Naive thymus-derived CD4-positive, alpha-beta T cell (primary cell): ENCODE data around the gene RRP1B. TPM values are rescaled to one million over a fixed set of nuclear protein-coding genes. Genes with fewer than 3 reads are reported as not detected.
"Not testable (repeated sequence)": the region's sequence is repeated elsewhere in the genome, so short reads cannot be mapped to it uniquely, and the experiment has no call there.

ENCODE experiments used
- ATAC-seq: fragments of 150-1000 bp; cut with Tn5 transposase; 2 replicates; pipeline ENCODE4 v1.10.0; 2021; ENCODE audit warnings: mild to moderate bottlenecking, moderate library complexity
- CTCF ChIA-PET: fragments of 350-600 bp; sonication (Branson Sonifier 250); formaldehyde crosslinking; loops from one replicate; lab custom pipeline; 2021; ENCODE audit warnings: antibody characterized with exemption; lab: Charles Lee
- POLR2A ChIA-PET: fragments of 350-600 bp; sonication (Branson Sonifier 250); formaldehyde crosslinking; loops from one replicate; lab custom pipeline; 2021; ENCODE audit warnings: antibody characterized with exemption, inconsistent platforms; lab: Charles Lee
- DNase-seq, 9 donors: peaks; one replicate each; pipeline versions ENCODE4 v3.0.0 to v3.0.0-alpha.2; 2020 to 2022; ENCODE audit warnings: mixed read lengths in 1 of 9
- H3K27ac ChIP-seq: one replicate; pipeline ENCODE4 v1.7.0; 2013; ENCODE audit warnings: mild to moderate bottlenecking, low read depth, low read length, moderate library complexity
- H3K27me3 ChIP-seq, 2 donors: one replicate each; pipeline ENCODE4 v1.7.0; 2013; ENCODE audit warnings: low read length in 2 of 2, mild to moderate bottlenecking in 2 of 2, moderate library complexity in 2 of 2; ENCODE audit not compliant: control insufficient read depth in 2 of 2, insufficient read depth in 2 of 2
- H3K36me3 ChIP-seq, 3 experiments: 1 replicate in 2 of 3; 2 replicates in 1 of 3; pipeline ENCODE4 v1.7.0; 2013; ENCODE audit warnings: low read length in 3 of 3, mild to moderate bottlenecking in 3 of 3, moderate library complexity in 1 of 3; ENCODE audit not compliant: insufficient read depth in 3 of 3, control insufficient read depth in 2 of 3
- H3K4me1 ChIP-seq, 2 donors: one replicate each; pipeline ENCODE4 v1.7.0; 2013; ENCODE audit warnings: low read length in 2 of 2, mild to moderate bottlenecking in 2 of 2, moderate library complexity in 1 of 2; ENCODE audit not compliant: control insufficient read depth in 2 of 2, insufficient read depth in 2 of 2
- H3K4me3 ChIP-seq: 2 replicates; pipeline ENCODE4 v1.7.0; 2013; ENCODE audit warnings: mild to moderate bottlenecking, low read length
- H3K9me3 ChIP-seq, 3 experiments: 1 replicate in 2 of 3; 2 replicates in 1 of 3; pipeline ENCODE4 v1.7.0; 2013; ENCODE audit warnings: low read length in 3 of 3; ENCODE audit not compliant: control insufficient read depth in 2 of 3
- H3K27ac Mint-ChIP-seq, 9 donors: one replicate each; pipeline ENCODE4 v1.8.0; 2020 to 2022; ENCODE audit warnings: mixed read lengths in 9 of 9, mild to moderate bottlenecking in 8 of 9, moderate library complexity in 5 of 9, inconsistent platforms in 2 of 9
- H3K27me3 Mint-ChIP-seq, 5 donors: one replicate each; pipeline ENCODE4 v1.8.0; 2021 to 2022; ENCODE audit warnings: mixed read lengths in 5 of 5, mild to moderate bottlenecking in 1 of 5
- H3K36me3 Mint-ChIP-seq, 5 donors: one replicate each; pipeline ENCODE4 v1.8.0; 2020 to 2022; ENCODE audit warnings: mixed read lengths in 5 of 5, mild to moderate bottlenecking in 3 of 5, inconsistent platforms in 1 of 5
- H3K4me1 Mint-ChIP-seq, 7 donors: one replicate each; pipeline ENCODE4 v1.8.0; 2020 to 2022; ENCODE audit warnings: mixed read lengths in 7 of 7, mild to moderate bottlenecking in 3 of 7, inconsistent platforms in 1 of 7
- H3K4me3 Mint-ChIP-seq, 10 donors: one replicate each; pipeline ENCODE4 v1.8.0; 2020 to 2022; ENCODE audit warnings: mild to moderate bottlenecking in 10 of 10, mixed read lengths in 10 of 10, moderate library complexity in 6 of 10, inconsistent platforms in 2 of 10
- H3K9me3 Mint-ChIP-seq, 11 donors: one replicate each; pipeline ENCODE4 v1.8.0; 2020 to 2022; ENCODE audit warnings: mixed read lengths in 11 of 11, mild to moderate bottlenecking in 4 of 11, inconsistent platforms in 1 of 11, moderate library complexity in 1 of 11
- intact Hi-C, 2 donors: fragments of 100-400 bp; cut with micrococcal nuclease; formaldehyde crosslinking; loops; one replicate each; pipeline ENCODE4 v1.15.1; 2023
- polyA plus RNA-seq, 2 donors: library from polyadenylated mRNA; unstranded; fragments of 300-500 nt; fragmentation: Illumina TruSeq; gene quantifications; one replicate each; pipeline ENCODE4 v1.2.3, GENCODE V29; 2021
- total RNA-seq, 6 experiments: library from RNA in 5 of 6; stranded (reverse) in 5 of 6; gene quantifications; 1 replicate in 5 of 6; 2 replicates in 1 of 6; pipeline ENCODE4 v1.2.3 and lab custom pipeline; 2021 to 2026

The RRP1B gene
- total and polyA plus RNA-seq, 7 experiments from 2014 or later, result 23.9 to 49.3 (median 39.6) TPM

- CTCF ChIA-PET, result no interaction called here
- Histone ChIP-seq H3K4me3 (no peak overlapping the region), H3K4me1 (no peaks in the 10 kb centered on the region), H3K36me3 (peaks cover 22 to 78% (median 29%) of the 10 kb centered on the region in 3 experiments), H3K9me3 (no peaks in the 10 kb centered on the region), H3K27ac (no peak overlapping the region), H3K27me3 (no peaks in the 10 kb centered on the region)
- Mint-ChIP-seq H3K36me3 (peaks cover 24 to 54% (median 28%) of the 10 kb centered on the region in 5 donors), H3K9me3 (peaks cover 0 to 1% (median 0%) of the 10 kb centered on the region in 11 donors), H3K27me3 (no peaks in the 10 kb centered on the region), H3K4me3 (no peak overlapping the region), H3K27ac (no peak overlapping the region), H3K4me1 (peaks cover 2 to 23% (median 11%) of the 10 kb centered on the region in 7 donors)
- no peak for DNase-seq
- POLR2A ChIA-PET, result interaction anchor here (4.2 kb wide), 1 partner anchor 17 kb away, joined by 17 read pairs; the partner anchor contains the start of genes HSF2BP and RRP1B
- no peak for ATAC-seq
- intact Hi-C loops, result no loop called here
These were observed 17.0 kb downstream of the RRP1B start for GRCh38 chr21:43676391-43676790.

GRCh38 chr21:43679951-43680350, 20.6 kb downstream of the RRP1B start:
- Mint-ChIP-seq H3K36me3 (peaks cover 25 to 64% (median 35%) of the 10 kb centered on the region in 5 donors), H3K27ac (peak overlapping the region in 2 of 9 donors; percentile 13 to 76)
- H3K36me3 ChIP-seq, result peaks cover 15 to 82% (median 27%) of the 10 kb centered on the region in 3 experiments

DNA sequence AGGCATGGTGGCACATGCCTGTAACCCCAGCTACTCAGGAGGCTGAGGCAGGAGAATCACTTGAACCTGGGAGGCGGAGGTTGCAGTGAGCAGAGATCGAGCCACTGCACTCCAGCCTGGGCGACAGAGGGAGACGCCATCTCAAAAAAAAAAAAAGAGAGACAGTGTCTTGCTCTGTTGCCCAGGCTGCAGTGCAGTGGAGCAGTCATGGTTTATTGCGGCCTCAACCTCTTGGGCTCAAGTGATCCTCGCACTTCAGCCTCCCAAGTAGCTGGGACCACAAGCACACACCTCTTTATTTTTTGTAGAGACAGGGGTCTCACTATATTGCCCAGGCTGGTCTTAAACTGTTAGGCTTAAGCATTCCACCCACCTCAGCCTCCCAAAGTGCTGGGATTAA, 21.1 kb downstream of the RRP1B start:
- H3K27me3 Mint-ChIP-seq, H3K4me3 Mint-ChIP-seq, H3K4me3 ChIP-seq, H3K9me3 ChIP-seq, H3K9me3 Mint-ChIP-seq, ATAC-seq, POLR2A ChIA-PET, intact Hi-C loops, H3K4me1 ChIP-seq, H3K27me3 ChIP-seq, H3K27ac Mint-ChIP-seq, CTCF ChIA-PET, H3K27ac ChIP-seq, DNase-seq: not testable (repeated sequence)
- Mint-ChIP-seq H3K36me3 (peaks cover 26 to 68% (median 39%) of the 10 kb centered on the region in 5 donors), H3K4me1 (peaks cover 6 to 21% (median 11%) of the 10 kb centered on the region in 7 donors)
- H3K36me3 ChIP-seq, result peaks cover 17 to 82% (median 28%) of the 10 kb centered on the region in 3 experiments

More at GRCh38 chr21:43679951-43680350, 20.6 kb downstream of the RRP1B start:
- Mint-ChIP-seq H3K27me3 (no peaks in the 10 kb centered on the region), H3K4me1 (peaks cover 6 to 18% (median 11%) of the 10 kb centered on the region in 7 donors), H3K4me3 (no peak overlapping the region), H3K9me3 (peaks cover 0 to 1% (median 0%) of the 10 kb centered on the region in 11 donors)
- H3K27me3 ChIP-seq, result no peaks in the 10 kb centered on the region
- no peak overlapping the region for H3K4me3 ChIP-seq
- H3K27ac ChIP-seq, result no peak overlapping the region
- intact Hi-C loops, result no loop called here
- ATAC-seq (no peak), DNase-seq (no peak)
- POLR2A ChIA-PET, result no interaction called here
- H3K9me3 ChIP-seq, result no peaks in the 10 kb centered on the region
- H3K4me1 ChIP-seq, result no peaks in the 10 kb centered on the region
- CTCF ChIA-PET, result no interaction called here

GRCh38 chr21:43681650-43682049, 22.3 kb downstream of the RRP1B start:
- no peak for ATAC-seq
- DNase-seq, result no peak
- Histone ChIP-seq H3K9me3 (no peaks in the 10 kb centered on the region), H3K4me3 (no peak overlapping the region), H3K27ac (no peak overlapping the region), H3K36me3 (peaks cover 20 to 83% (median 33%) of the 10 kb centered on the region in 3 experiments), H3K27me3 (no peaks in the 10 kb centered on the region), H3K4me1 (no peaks in the 10 kb centered on the region)
- H3K27me3 Mint-ChIP-seq, result no peaks in the 10 kb centered on the region
- CTCF ChIA-PET, result interaction anchor here (0.6 kb wide), 1 partner anchor 663 kb away, joined by 3 read pairs; no protein-coding TSS in a partner anchor
- no peak overlapping the region for H3K27ac Mint-ChIP-seq
- peaks cover 0 to 1% (median 0%) of the 10 kb centered on the region in 11 donors for H3K9me3 Mint-ChIP-seq
- H3K4me1 Mint-ChIP-seq, result peaks cover 6 to 22% (median 11%) of the 10 kb centered on the region in 7 donors
- intact Hi-C loops, result no loop called here
- H3K36me3 Mint-ChIP-seq, result peaks cover 30 to 68% (median 41%) of the 10 kb centered on the region in 5 donors
- POLR2A ChIA-PET, result no interaction called here
- no peak overlapping the region for H3K4me3 Mint-ChIP-seq

DNA sequence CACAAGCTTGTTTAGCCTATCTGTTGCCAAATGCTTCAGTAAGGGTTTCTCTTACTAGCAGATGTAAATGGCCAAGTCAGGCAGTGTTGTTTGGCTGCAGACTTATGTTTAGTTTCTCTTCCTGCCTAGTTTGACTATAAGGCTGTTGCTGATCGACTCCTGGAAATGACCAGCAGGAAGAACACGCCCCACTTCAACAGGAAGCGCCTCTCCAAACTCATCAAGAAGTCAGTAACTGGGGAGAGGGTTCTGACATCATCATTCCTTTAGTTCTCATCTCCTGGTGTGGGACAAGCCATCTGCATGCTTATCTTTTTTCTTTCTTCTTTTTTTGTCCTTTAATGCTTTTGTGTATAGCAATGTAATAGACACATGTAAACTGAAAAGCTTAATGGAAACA, 25.1 kb downstream of the RRP1B start:
- H3K9me3 ChIP-seq, result no peaks in the 10 kb centered on the region
- Mint-ChIP-seq H3K36me3 (peaks cover 21 to 52% (median 34%) of the 10 kb centered on the region in 5 donors), H3K9me3 (peaks cover 0 to 1% (median 0%) of the 10 kb centered on the region in 11 donors), H3K27me3 (no peaks in the 10 kb centered on the region), H3K4me3 (peak overlapping the region in 1 of 10 donors; percentile 40), H3K4me1 (peaks cover 4 to 22% (median 6%) of the 10 kb centered on the region in 7 donors), H3K27ac (peak overlapping the region in 3 of 9 donors; percentile 29 to 82 (median 63))
- ATAC-seq (no peak), DNase-seq (no peak)
- POLR2A ChIA-PET, result no interaction called here
- no peak overlapping the region for H3K4me3 ChIP-seq
- CTCF ChIA-PET, result no interaction called here
- H3K4me1 ChIP-seq, result no peaks in the 10 kb centered on the region
- intact Hi-C loops, result no loop called here
- H3K36me3 ChIP-seq, result peaks cover 30 to 85% (median 46%) of the 10 kb centered on the region in 3 experiments
- no peaks in the 10 kb centered on the region for H3K27me3 ChIP-seq
- no peak overlapping the region for H3K27ac ChIP-seq

- peaks cover 0 to 17% (median 0%) of the 10 kb centered on the region in 7 donors for H3K4me1 Mint-ChIP-seq
- CTCF ChIA-PET, result no interaction called here
- Histone ChIP-seq H3K9me3 (no peaks in the 10 kb centered on the region), H3K36me3 (peaks cover 30 to 96% (median 61%) of the 10 kb centered on the region in 3 experiments), H3K4me1 (no peaks in the 10 kb centered on the region), H3K27ac (no peak overlapping the region), H3K27me3 (no peaks in the 10 kb centered on the region), H3K4me3 (no peak overlapping the region)
- POLR2A ChIA-PET, result no interaction called here
- H3K9me3 Mint-ChIP-seq, result no peaks in the 10 kb centered on the region
- H3K27me3 Mint-ChIP-seq, result no peaks in the 10 kb centered on the region
- peaks cover 20 to 49% (median 31%) of the 10 kb centered on the region in 5 donors for H3K36me3 Mint-ChIP-seq
- H3K27ac Mint-ChIP-seq, result peak overlapping the region in 4 of 9 donors; percentile 28 to 57 (median 46)
- intact Hi-C loops, result no loop called here
- no peak for ATAC-seq
- no peak for DNase-seq
- no peak overlapping the region for H3K4me3 Mint-ChIP-seq
These were observed 27.6 kb downstream of the RRP1B start for GRCh38 chr21:43686811-43687565.
